K562 (cell line): ENCODE data around the gene INHBE. TPM values are rescaled to one million over a fixed set of nuclear protein-coding genes. Genes with fewer than 3 reads are reported as not detected.
A peak's percentile ranks its signal among the peaks of the same experiment; 100 is the strongest.

Experiments used
- ARID3B ChIP-seq: fragments of 250-450 bp; sonication (Bioruptor Pico); IDR thresholded peaks from 2 replicates; pipeline ENCODE4 v1.4.0; 2020; ENCODE audit warnings: borderline replicate concordance
- EWSR1 ChIP-seq: fragments of 450-650 bp; IDR thresholded peaks from 2 replicates; pipeline ENCODE4 v1.6.1; 2018; ENCODE audit warnings: borderline replicate concordance, mild to moderate bottlenecking, low read depth, moderate library complexity; ENCODE audit not compliant: partially characterized antibody
- FOXP1 ChIP-seq: sonication (generic); formaldehyde crosslinking; IDR thresholded peaks from 2 replicates; pipeline ENCODE4 v1.8.0; 2022; ENCODE audit warnings: mild to moderate bottlenecking, missing genetic modification reagents
- GMEB1 ChIP-seq: fragments of 250-450 bp; sonication (Bioruptor Pico); IDR thresholded peaks from 2 replicates; pipeline ENCODE4 v1.4.0; 2020; ENCODE audit warnings: mild to moderate bottlenecking
- HMGXB4 ChIP-seq: sonication (generic); formaldehyde crosslinking; IDR thresholded peaks from 2 replicates; pipeline ENCODE4 v1.8.1; 2023; ENCODE audit warnings: mild to moderate bottlenecking, missing genetic modification reagents
- IRF2 ChIP-seq: sonication (generic); formaldehyde crosslinking; IDR thresholded peaks from 2 replicates; pipeline ENCODE4 v1.8.1; 2022; ENCODE audit warnings: mild to moderate bottlenecking, missing genetic modification reagents
- PHF8 ChIP-seq: fragments of 200-600 bp; sonication (generic); IDR thresholded peaks from 2 replicates; pipeline ENCODE4 v1.6.1; 2012; ENCODE audit warnings: mixed run types, mild to moderate bottlenecking, inconsistent platforms, low read length, moderate library complexity, borderline replicate concordance
- PML ChIP-seq: IDR thresholded peaks from 2 replicates; pipeline ENCODE4 v1.6.1; 2012; ENCODE audit warnings: low read length, inconsistent platforms
- RBM15 ChIP-seq: fragments of 200-400 bp; formaldehyde crosslinking; IDR thresholded peaks from 2 replicates; pipeline ENCODE4 v1.6.1; 2018; ENCODE audit warnings: mild to moderate bottlenecking, low read length, moderate library complexity; ENCODE audit not compliant: insufficient read depth
- ZBTB9 ChIP-seq: fragments of 450-650 bp; formaldehyde crosslinking; IDR thresholded peaks from 2 replicates; pipeline ENCODE4 v1.4.0; 2020; ENCODE audit warnings: mild to moderate bottlenecking, moderate library complexity
- ZNF609 ChIP-seq: sonication (generic); formaldehyde crosslinking; IDR thresholded peaks from 2 replicates; pipeline ENCODE4 v1.8.1; 2023; ENCODE audit warnings: missing genetic modification reagents, mild to moderate bottlenecking, borderline replicate concordance
- ZNF639 ChIP-seq, 2 experiments: fragments of 200-800 bp in 1 of 2; sonication (Bioruptor generic) in 1 of 2; sonication (generic) in 1 of 2; formaldehyde crosslinking in 1 of 2; IDR thresholded peaks in 1 of 2; conservative IDR thresholded peaks in 1 of 2; 2 replicates each; pipeline versions ENCODE4 v1.5.0 to v1.6.1; 2016 to 2020; ENCODE audit warnings: missing compliant biosample characterization in 1 of 2, missing genetic modification characterization in 1 of 2, missing genetic modification reagents in 1 of 2
- polyA plus RNA-seq, 8 experiments: library from polyadenylated mRNA; depleted of rRNA in 4 of 8; stranded (reverse) in 5 of 8; unstranded in 3 of 8; fragments of >200 nt; fragmentation: Nextera tagmentation in 2 of 8; fragmentation: Illumina TruSeq in 1 of 8; extraction: Ambion mirVana in 2 of 8; extraction: Trizol in 1 of 8; gene quantifications; 2 replicates each; pipeline versions ENCODE4 v1.2.1 to v1.2.3, GENCODE V29; 2011 to 2014; ENCODE audit warnings: inconsistent platforms in 1 of 8, missing spikeins in 1 of 8
- total RNA-seq, 7 experiments: library from RNA; depleted of rRNA in 6 of 7; stranded (reverse); fragments of >200 nt in 6 of 7; fragmentation: Illumina TruSeq in 2 of 7; extraction: Trizol in 2 of 7; gene quantifications; 2 replicates each; pipeline versions ENCODE4 v1.2.1 to v1.2.3, GENCODE V29; 2011 to 2021; ENCODE audit warnings: low replicate concordance in 1 of 7

Gene INHBE
- total and polyA plus RNA-seq, 9 of the 15 experiments (the other 6 are each of a cell fraction or from before 2014, with no cell fraction given) = 0.94 to 9.9 (median 7.3) TPM

GRCh38 chr12:57430931-57431566, 24.1 kb upstream of the INHBE start, which contains the start of gene R3HDM2 (continued):
- TF ChIP-seq GMEB1 (peak; percentile 98), IRF2 (no peak), HMGXB4 (CRISPR knock-in tag) (peak; percentile 81; the same call in 1 of the 2 replicates), RBM15 (no peak), PHF8 (peak; percentile 51; the same call in 1 of the 2 replicates), ZBTB9 (CRISPR knock-in tag) (peak; percentile 49; the same call in 1 of the 2 replicates), EWSR1 (no peak), ZNF609 (CRISPR knock-in tag) (peak; percentile 97), FOXP1 (CRISPR knock-in tag) (peak; percentile 99), ZNF639 (CRISPR knock-in tag; conservative IDR thresholded peaks at IDR 0.05 in 1 of 2, IDR thresholded peaks at IDR 0.05 in 1 of 2) (no peak; a peak in 1 of 4 replicates), PML (peak; percentile 85), ARID3B (CRISPR knock-in tag) (0 out of 2 replicates have a peak, but pooled peaks have one; percentile 48)
